CD4-positive, alpha-beta T cell (primary cell): ENCODE data around the gene ARHGEF11. TPM values are rescaled to one million over a fixed set of nuclear protein-coding genes. Genes with fewer than 3 reads are reported as not detected.

Source experiments
- ATAC-seq: fragments of 200-7000 bp; cut with Tn5 transposase; one replicate; pipeline ENCODE4 v1.10.0; 2022; ENCODE audit warnings: mild to moderate bottlenecking; ENCODE audit not compliant: poor library complexity
- CTCF ChIA-PET: fragments of 350-600 bp; sonication (Branson Sonifier 250); formaldehyde crosslinking; loops from one replicate; lab custom pipeline; 2021; ENCODE audit warnings: antibody characterized with exemption, inconsistent platforms; lab: Charles Lee
- POLR2A ChIA-PET: fragments of 350-600 bp; sonication (Branson Sonifier 250); formaldehyde crosslinking; loops from one replicate; lab custom pipeline; 2021; ENCODE audit warnings: antibody characterized with exemption, inconsistent platforms; lab: Charles Lee
- DNase-seq, 14 experiments: peaks; one replicate each; pipeline ENCODE4 v3.0.0-alpha.2; 2013 to 2020; ENCODE audit warnings: mixed read lengths in 2 of 14
- H3K27ac ChIP-seq, 2 donors: one replicate each; pipeline versions ENCODE4 v1.5.1 to v1.7.0; 2013; ENCODE audit warnings: low read length in 2 of 2, low read depth in 1 of 2, mild to moderate bottlenecking in 1 of 2
- H3K27me3 ChIP-seq, 2 experiments: 1 replicate in 1 of 2; 2 replicates in 1 of 2; pipeline versions ENCODE4 v1.6.1 to v1.7.0; 2013; ENCODE audit warnings: low read length in 2 of 2, control low read depth in 1 of 2, mild to moderate bottlenecking in 1 of 2, moderate library complexity in 1 of 2; ENCODE audit not compliant: insufficient read depth in 2 of 2, control insufficient read depth in 1 of 2
- H3K36me3 ChIP-seq: one replicate; pipeline ENCODE4 v1.6.1; 2013; ENCODE audit warnings: low read length, control low read depth; ENCODE audit not compliant: insufficient read depth
- H3K4me1 ChIP-seq: one replicate; pipeline ENCODE4 v1.6.1; 2013; ENCODE audit warnings: low read length, control low read depth; ENCODE audit not compliant: insufficient read depth
- H3K4me3 ChIP-seq: one replicate; pipeline ENCODE4 v1.5.1; 2013; ENCODE audit warnings: mild to moderate bottlenecking, low read length, moderate library complexity
- H3K9me3 ChIP-seq, 2 experiments: 1 replicate in 1 of 2; 2 replicates in 1 of 2; pipeline versions ENCODE4 v1.6.1 to v1.7.0; 2013; ENCODE audit warnings: low read length in 2 of 2, mild to moderate bottlenecking in 2 of 2, control low read depth in 1 of 2, moderate library complexity in 1 of 2; ENCODE audit not compliant: control insufficient read depth in 1 of 2, insufficient read depth in 1 of 2
- H3K27ac Mint-ChIP-seq: one replicate; pipeline ENCODE4 v1.8.0; 2020; ENCODE audit warnings: mixed read lengths
- H3K27me3 Mint-ChIP-seq: one replicate; pipeline ENCODE4 v1.8.0; 2021; ENCODE audit warnings: mixed read lengths
- H3K36me3 Mint-ChIP-seq: one replicate; pipeline ENCODE4 v1.8.0; 2021; ENCODE audit warnings: low read depth, mixed read lengths
- H3K4me1 Mint-ChIP-seq: one replicate; pipeline ENCODE4 v1.8.0; 2021; ENCODE audit warnings: low read depth, mixed read lengths
- H3K4me3 Mint-ChIP-seq: one replicate; pipeline ENCODE4 v1.8.0; 2020; ENCODE audit warnings: mild to moderate bottlenecking, mixed read lengths
- H3K9me3 Mint-ChIP-seq: one replicate; pipeline ENCODE4 v1.8.0; 2020; ENCODE audit warnings: mixed read lengths
- intact Hi-C, 2 experiments: fragments of 100-400 bp; cut with DNase I in 1 of 2; cut with micrococcal nuclease in 1 of 2; formaldehyde crosslinking; loops; one replicate each; pipeline versions ENCODE4 v1.15.1 to v1.9.0; 2023 to 2025; cut with DNase I, micrococcal nuclease
- total RNA-seq, 174 experiments: library from RNA in 2 of 174; stranded (reverse) in 2 of 174; gene quantifications; one replicate each; pipeline ENCODE4 v1.2.3 and lab custom pipeline; 2021 to 2026
- TF ChIP-seq, protein P1 (sequence below): fragments of 200-600 bp; IDR thresholded peaks from one replicate; pipeline ENCODE4 v1.8.0; 2022; ENCODE audit warnings: antibody characterized with exemption, mild to moderate bottlenecking

The ARHGEF11 gene
- total RNA-seq, 2 experiments from 2014 or later: 13.7 to 13.9 TPM

DNA sequence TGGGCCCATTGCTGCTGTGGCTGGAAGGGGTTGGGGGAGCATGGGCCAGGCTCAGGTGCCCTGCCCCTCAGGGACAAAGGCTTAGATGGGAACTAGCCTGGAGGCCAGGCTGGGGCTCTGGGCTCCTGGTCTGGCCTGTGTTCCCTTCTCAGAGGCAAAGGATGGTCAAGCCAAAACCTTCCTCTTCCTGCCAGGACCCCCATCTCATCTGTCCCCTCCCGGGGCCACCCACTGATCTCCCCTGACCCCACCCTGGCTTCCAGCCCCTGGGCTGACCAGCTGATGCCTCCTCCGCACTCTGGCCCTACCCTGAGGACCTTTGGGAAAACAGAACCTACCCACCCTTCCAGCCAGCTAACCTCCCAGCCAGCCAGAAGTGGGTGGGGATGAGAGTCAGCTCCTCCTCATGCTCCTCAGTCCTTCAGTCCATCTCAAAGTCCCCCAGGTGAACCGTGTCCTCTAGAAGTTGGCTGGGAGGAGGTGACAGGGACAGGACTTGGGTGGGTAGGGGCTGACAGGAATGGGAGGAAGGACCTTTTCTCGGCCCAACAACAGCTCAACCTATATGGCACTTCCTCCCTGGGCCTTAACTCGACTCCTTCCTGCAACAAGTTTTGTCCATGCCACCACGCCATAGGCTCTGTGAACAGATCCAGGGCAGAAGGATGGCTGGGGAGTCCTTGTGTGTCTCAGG is 144.5 kb downstream of the ARHGEF11 start:
- peaks cover 32% of the 10 kb centered on the region for H3K27me3 Mint-ChIP-seq
- no peak overlapping the region for H3K4me3 ChIP-seq
- H3K9me3 ChIP-seq: peaks cover 0 to under 1% of the 10 kb centered on the region in 2 experiments
- DNase-seq (no peak), ATAC-seq (no peak)
- H3K36me3 Mint-ChIP-seq: no peaks in the 10 kb centered on the region
- H3K36me3 ChIP-seq: no peaks in the 10 kb centered on the region
- no peak overlapping the region for H3K4me3 Mint-ChIP-seq
- peaks cover 3% of the 10 kb centered on the region for H3K4me1 ChIP-seq
- ChIA-PET POLR2A (no interaction called here), CTCF (interaction anchor here (0.8 kb wide), 1 partner anchor 33 kb away, joined by 3 read pairs; no protein-coding TSS in a partner anchor)
- H3K4me1 Mint-ChIP-seq: peaks cover 3% of the 10 kb centered on the region
- TF ChIP-seq, protein P1, sequence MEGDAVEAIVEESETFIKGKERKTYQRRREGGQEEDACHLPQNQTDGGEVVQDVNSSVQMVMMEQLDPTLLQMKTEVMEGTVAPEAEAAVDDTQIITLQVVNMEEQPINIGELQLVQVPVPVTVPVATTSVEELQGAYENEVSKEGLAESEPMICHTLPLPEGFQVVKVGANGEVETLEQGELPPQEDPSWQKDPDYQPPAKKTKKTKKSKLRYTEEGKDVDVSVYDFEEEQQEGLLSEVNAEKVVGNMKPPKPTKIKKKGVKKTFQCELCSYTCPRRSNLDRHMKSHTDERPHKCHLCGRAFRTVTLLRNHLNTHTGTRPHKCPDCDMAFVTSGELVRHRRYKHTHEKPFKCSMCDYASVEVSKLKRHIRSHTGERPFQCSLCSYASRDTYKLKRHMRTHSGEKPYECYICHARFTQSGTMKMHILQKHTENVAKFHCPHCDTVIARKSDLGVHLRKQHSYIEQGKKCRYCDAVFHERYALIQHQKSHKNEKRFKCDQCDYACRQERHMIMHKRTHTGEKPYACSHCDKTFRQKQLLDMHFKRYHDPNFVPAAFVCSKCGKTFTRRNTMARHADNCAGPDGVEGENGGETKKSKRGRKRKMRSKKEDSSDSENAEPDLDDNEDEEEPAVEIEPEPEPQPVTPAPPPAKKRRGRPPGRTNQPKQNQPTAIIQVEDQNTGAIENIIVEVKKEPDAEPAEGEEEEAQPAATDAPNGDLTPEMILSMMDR: no peak
- peaks cover 0 to 5% of the 10 kb centered on the region in 2 experiments for H3K27me3 ChIP-seq
- intact Hi-C loops: no loop called here
- H3K9me3 Mint-ChIP-seq: no peaks in the 10 kb centered on the region
- no peak overlapping the region for H3K27ac Mint-ChIP-seq
- H3K27ac ChIP-seq: no peak overlapping the region

DNA sequence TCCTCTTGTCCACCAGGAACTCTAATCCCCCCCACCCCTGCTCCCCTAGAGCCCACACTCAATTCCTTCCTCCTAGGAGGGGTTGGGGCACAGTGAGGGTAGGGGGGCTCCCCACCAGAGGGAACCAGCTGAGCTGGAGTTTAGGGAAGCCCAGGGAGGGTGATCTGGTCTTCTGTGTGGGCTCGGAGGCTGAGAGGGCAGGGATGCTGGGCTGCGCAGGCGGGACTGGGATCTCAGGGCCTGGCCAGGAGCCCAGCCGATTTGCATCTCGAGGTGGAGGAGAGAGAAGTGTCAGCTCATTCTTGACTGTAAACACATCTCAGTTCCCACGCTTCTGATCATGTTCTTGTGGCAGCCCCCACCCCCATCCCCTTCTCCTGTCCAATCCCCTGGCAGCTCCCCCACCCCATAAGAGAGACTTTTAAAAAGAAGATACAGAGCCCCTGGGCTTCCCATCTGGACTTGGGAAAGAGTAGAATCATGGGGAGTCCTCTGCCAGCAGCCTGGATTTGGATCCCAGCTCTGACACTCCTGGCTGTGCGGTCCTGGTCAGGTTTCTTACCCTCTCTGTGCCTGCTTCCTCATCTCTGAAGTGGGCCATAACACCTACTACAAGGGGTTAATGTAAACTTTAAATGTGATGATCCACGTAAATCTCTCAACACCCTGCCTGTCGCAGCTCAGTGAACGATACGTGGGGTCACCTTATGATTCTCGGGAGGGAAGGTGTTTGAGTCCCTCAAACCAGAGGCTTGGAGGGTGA is 145.4 kb downstream of the ARHGEF11 start:
- Histone ChIP-seq H3K4me1 (peaks cover 3% of the 10 kb centered on the region), H3K27ac (no peak overlapping the region), H3K9me3 (no peaks in the 10 kb centered on the region), H3K36me3 (no peaks in the 10 kb centered on the region), H3K27me3 (peaks cover 0 to 7% of the 10 kb centered on the region in 2 experiments), H3K4me3 (no peak overlapping the region)
- Mint-ChIP-seq H3K4me1 (peaks cover 3% of the 10 kb centered on the region), H3K27me3 (peaks cover 39% of the 10 kb centered on the region), H3K9me3 (no peaks in the 10 kb centered on the region), H3K36me3 (no peaks in the 10 kb centered on the region), H3K4me3 (no peak overlapping the region), H3K27ac (no peak overlapping the region)
- ATAC-seq (no peak), DNase-seq (no peak)
- ChIA-PET CTCF (interaction anchor here (2.1 kb wide), 1 partner anchor 10 kb away, joined by 6 read pairs; no protein-coding TSS in a partner anchor), POLR2A (no interaction called here)
- TF ChIP-seq, protein P1: no peak
- intact Hi-C loops: no loop called here

DNA sequence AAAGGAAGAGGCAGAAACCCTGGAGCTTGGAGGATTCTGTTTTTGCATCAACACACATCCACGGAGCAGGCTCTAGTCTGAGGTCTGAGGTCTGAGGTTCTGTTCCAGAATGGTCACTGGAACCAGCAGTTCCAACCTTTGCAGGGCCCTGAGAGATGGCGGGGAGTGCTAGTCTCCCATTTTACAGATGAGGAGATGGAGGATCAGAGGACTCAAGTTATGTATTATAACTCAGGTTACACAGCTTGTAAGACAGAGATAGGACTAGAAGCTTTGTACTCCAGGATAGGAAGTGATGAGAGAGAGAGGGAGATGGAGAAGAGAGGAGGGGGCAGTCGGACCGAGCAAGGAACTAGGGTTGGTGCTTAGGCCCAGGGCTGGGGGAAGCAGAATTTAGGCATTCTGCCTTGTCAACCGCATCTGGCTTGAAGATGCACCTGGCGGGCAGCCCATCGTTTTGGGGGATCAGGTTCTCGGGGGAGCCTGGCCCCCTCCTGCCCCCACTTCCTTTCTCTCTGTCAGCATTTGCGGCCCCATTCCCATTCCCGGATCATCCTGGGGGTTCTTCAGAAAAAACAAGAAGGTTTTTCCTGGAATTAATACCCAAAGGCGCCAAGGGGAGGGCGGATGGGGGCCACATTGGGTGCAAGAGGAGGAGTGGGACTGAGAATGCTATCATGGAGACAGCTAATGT is 146.4 kb downstream of the ARHGEF11 start:
- H3K27me3 ChIP-seq: peaks cover 3 to 17% of the 10 kb centered on the region in 2 experiments
- H3K9me3 ChIP-seq: no peaks in the 10 kb centered on the region
- H3K27me3 Mint-ChIP-seq: peaks cover 48% of the 10 kb centered on the region
- no peak overlapping the region for H3K27ac Mint-ChIP-seq
- ChIA-PET POLR2A (no interaction called here), CTCF (interaction anchor here (2.1 kb wide), 1 partner anchor 11 kb away, joined by 6 read pairs; no protein-coding TSS in a partner anchor)
- TF ChIP-seq, protein P1: no peak
- H3K4me3 Mint-ChIP-seq: no peak overlapping the region
- no peaks in the 10 kb centered on the region for H3K36me3 Mint-ChIP-seq
- peaks cover 3% of the 10 kb centered on the region for H3K4me1 ChIP-seq
- intact Hi-C loops: no loop called here
- peaks cover 6% of the 10 kb centered on the region for H3K4me1 Mint-ChIP-seq
- no peaks in the 10 kb centered on the region for H3K9me3 Mint-ChIP-seq
- no peak for DNase-seq
- no peak for ATAC-seq
- no peak overlapping the region for H3K4me3 ChIP-seq
- no peaks in the 10 kb centered on the region for H3K36me3 ChIP-seq
- no peak overlapping the region for H3K27ac ChIP-seq
